ENCODE results near the gene SH3D19.
A peak's percentile ranks its signal among the peaks of the same experiment; 100 is the strongest.
"Not testable (repeated sequence)": the region's sequence is repeated elsewhere in the genome, so short reads cannot be mapped to it uniquely, and the experiment has no call there.

The SH3D19 gene

DNA sequence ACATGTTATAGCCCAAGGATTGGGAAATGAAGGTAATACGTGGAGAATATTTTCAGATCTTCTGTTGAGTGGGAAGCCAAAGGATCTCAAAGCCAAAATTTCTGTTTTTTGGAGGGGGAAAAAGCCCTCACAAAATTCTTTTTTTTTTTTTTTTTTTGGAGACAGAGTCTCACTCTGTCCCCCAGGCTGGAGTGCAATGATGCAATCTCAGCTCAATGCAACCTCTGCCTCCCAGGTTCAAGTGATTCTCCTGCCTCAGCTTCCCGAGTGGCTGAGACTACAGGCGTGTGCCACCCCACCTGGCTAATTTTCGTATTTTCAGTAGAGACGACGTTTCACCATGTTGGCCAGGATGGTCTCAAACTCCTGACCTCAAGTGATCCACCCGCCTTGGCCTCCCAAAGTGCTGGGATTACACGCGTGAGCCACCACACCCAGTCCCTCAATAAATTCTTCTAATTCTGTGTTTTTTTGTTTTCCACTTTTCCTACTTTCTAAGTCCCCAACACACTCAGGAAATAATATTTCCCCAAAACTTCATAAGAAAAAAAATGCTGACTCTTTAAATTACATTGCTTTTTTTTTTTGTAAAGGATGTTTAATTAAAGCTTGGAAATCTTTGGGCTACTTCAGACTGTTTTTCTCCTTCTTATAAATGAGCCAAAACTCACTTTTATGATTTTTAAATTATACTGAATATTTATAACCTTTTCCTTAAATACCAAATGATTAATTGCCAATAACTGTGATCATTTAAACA lies 174.4 kb downstream of the SH3D19 start:
- no peak for DNase-seq (ENCODE audit: low read depth)

DNA sequence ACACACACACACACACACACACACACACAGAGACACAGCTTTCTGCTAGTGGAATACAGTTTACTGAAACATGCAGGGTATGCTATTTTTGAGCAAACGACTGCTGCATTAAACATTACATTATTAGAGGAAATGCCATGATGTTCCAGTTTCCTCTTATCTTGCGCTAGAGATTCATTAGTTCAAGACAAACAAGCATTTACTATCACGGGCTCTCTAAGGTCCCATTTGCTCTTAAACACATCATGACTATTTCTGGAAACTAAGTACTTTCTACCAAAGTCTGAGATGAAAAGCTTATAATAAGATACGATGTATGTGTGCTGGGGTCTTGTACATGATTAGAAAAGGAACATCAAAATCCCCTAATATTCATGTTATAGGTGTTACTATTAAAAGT lies 177.1 kb downstream of the SH3D19 start:
- DNase-seq (ENCODE audit: low read depth), result no peak

DNA sequence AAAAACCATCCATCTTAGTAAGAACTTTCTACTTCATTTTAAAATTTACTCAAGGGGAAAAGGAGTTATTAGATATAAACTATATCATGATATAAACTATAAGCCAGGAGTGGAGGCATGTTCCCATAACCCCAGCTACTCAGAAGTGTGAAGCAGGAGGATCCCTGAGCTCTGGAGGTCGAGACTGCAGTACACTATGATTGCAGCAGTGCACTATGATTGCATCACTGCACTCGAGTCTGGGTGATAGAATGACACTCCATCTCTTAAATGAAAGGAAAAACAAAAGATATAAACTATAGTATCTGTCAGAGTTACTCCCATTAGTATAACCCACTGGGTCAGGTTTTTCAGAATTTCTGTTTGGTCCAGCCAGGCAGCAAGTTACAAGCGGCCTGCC lies 178.4 kb downstream of the SH3D19 start:
- DNase-seq (ENCODE audit: low read depth), result no peak

DNA sequence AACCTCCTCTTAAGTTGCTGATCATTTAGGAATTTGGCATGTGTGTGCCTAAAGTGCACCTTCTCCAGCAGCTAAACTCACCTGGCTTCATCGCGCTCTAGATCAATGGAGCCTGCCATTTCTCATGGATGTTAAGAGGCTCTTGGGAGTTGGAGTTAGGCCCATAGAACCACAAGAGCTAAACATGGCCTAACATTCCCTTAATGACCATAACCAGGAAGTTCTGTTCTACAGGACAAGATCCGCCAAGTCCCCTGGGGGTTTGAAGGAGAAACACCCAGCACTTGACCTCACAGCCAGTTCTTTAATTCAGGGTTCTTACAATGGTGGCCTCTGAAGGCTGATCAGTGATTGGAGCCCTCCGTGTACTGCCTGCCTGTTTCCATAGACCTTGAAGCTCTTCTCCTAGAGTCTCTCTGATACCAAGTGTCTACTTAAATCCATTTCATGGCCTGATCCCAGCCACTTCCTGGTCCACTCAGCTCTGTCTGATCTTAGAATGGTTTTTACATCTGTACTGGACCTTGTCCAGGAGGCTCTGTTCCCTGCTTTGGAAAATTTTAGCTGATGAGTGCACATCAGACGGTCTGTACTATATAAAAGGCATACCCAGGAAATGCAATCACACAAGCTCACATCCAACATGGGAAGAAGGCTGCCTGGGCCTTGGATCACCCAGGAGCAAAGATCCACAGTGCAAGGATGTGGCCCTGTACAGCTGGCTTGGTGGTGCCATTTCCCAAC lies 180.9 kb downstream of the SH3D19 start:
- DNase-seq (ENCODE audit: low read depth), result no peak

GRCh38 chr4:151143811-151144210 lies 181.6 kb downstream of the SH3D19 start:
- DNase-seq (ENCODE audit: low read depth), result no peak

DNA sequence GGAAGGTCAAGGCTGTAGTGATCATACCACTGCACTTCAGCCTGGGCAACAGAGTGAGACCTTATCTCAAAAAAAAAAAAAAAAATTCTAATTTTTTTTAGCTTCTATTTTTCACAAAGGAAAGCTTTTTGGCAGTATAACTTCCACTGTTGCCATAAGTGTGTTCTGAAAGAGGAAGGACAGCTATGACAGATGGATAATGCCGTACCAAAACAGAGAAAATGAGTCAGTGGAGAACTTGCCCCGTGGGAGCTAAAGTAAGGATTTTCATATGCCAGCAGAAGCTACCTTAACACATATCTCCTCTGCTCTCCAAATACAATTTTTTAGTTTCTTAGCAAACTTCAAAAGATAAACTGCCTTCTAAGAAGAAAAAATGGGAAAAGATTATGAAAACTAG lies 182.2 kb downstream of the SH3D19 start:
- no peak for DNase-seq (ENCODE audit: low read depth)

DNA sequence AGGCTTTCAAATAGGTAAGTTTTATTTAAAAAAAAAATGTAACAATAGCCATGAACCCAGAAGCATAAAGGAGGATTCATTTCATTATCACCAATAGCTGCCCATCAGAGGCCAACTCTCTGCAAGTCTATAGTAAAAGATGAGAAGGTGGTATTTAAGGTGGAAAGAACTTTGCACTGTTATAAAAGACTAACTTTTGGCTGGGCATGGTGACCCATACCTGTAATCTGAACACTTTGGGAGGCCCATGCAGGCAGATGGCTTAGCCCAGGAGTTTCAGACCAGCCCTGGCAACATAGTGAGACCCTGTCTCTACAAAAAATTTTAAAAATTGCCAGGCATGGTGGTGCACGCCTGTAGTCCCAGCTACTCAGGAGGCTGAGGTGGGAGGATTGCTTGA lies 182.6 kb downstream of the SH3D19 start:
- DNase-seq (ENCODE audit: low read depth), result no peak

GRCh38 chr4:151139814-151140213 lies 185.6 kb downstream of the SH3D19 start:
- no peak for DNase-seq (ENCODE audit: low read depth)

GRCh38 chr4:151136048-151136447 lies 189.4 kb downstream of the SH3D19 start:
- not testable (repeated sequence) for DNase-seq (ENCODE audit: low read depth)

- DNase-seq (ENCODE audit: low read depth), result no peak
Observed at GRCh38 chr4:151133311-151133710, 192.1 kb downstream of the SH3D19 start.

- DNase-seq (ENCODE audit: low read depth), result no peak
Observed at GRCh38 chr4:151129796-151130195, 195.6 kb downstream of the SH3D19 start.

DNA sequence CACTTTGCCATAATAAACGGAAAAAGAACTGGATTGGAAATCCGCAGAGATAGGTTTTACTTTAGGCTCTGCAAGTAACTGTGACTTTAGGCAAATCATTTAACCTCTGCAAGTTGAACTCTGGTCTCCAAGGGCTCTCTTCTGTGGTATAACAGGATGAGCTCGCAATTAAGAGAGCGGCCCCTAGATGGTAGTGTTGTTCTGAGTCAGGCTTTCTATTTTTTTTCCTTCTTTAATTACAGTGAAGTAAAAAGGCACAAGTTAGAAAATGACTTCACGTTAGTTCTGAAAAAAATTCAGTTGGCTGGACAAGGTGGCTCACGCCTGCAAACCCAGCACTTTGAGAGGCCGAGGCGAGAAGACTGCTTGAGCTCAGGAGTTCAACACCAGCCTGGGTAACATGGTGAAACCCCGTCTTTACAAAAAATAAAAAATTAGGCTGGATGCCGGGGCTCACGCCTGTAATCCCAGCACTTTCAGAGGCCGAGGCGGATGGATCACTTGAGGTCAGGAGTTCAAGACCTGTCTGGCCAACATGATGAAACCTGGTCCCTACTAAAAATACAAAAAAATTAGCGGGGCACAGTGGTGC lies 207.9 kb downstream of the SH3D19 start:
- no peak for DNase-seq (ENCODE audit: low read depth)

- no peak for DNase-seq (ENCODE audit: low read depth)
Observed at GRCh38 chr4:151114986-151115385, 210.4 kb downstream of the SH3D19 start.

DNA sequence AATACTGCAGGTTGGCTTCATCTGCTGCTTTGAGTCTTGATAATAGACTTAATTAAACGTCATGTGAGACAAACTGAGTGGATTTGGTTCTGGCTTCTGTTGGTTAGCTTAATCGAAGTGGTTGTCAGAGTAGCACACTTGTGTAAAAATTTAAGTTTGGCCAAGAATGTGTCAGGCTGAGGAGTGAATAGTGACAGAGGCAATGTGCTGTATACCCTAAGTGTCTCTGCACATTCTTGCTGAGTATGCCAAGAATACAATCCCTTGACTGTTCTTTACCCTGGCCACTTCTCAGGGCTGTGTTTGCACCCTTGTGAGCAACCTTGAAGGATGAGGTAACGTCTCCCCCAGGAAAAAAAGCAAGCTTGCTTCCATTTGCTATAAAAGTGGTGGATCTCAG lies 211.1 kb downstream of the SH3D19 start:
- DNase-seq (ENCODE audit: low read depth), result no peak

DNA sequence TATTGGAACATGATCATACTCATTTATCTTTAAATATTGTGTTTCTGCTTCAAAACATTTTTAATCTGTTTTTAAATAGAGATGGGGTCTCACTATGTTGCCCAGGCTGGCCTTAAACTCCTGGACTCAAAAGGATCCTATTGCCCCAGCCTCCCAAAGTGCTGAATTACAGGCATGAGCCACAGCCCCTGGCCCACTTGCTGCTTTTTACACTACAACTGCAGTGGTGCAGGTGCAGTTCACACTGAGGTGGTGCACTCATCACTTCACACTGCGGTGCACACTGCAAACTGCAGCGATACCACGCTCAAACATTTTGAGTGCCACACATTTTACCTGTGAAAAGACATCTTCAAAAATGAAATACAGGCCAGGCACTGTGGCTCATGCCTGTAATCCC lies 215.2 kb downstream of the SH3D19 start:
- no peak for DNase-seq (ENCODE audit: low read depth)

- DNase-seq (ENCODE audit: low read depth), result no peak
Observed at GRCh38 chr4:151107063-151107462, 218.3 kb downstream of the SH3D19 start.

DNA sequence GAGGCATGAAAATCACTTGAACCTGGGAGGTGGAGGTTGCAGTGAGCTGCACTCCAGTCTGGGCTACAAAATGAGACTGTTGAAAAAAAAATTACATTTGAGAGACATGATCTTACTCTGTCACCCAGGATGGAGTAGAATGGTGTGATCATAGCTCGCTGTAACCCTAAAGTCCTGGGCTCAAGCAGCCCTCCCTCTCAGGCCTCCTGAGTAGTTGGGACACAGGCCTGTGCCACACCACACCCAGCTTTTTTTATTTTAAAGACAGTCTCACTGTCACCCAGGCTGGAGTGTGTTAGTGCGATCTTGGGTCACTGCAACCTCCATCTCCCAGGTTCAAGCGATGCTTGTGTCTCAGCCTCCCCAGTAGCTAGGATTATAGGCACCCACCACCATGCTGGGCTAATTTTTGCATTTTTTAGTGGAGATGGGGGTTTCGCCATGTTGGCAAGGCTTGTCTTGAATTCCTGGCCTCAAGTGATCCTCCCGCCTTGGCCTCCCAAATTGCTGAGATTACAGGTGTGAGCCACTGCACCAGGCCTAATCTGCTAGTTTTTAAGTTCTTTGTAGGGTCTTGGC lies 219.9 kb downstream of the SH3D19 start:
- DNase-seq (ENCODE audit: low read depth), result no peak

DNA sequence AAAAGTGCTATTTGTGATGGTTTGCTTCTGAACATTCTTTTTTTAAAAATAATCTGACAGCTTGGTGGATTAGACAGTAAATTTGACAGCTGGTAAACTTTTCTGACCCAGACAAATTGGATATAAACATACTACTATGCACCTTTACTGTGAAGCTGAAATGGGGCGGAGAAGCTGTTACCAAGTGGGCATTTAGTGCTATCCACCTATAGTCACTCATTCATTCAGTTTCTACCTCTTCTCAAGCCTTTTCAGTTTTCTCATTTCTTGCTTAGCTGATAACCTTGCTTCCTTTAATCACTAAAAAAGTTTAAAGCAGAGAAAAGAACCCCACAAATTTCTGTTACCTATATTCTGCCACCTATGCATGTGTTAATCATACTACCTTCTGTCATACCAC lies 220.8 kb downstream of the SH3D19 start:
- DNase-seq (ENCODE audit: low read depth), result no peak

DNA sequence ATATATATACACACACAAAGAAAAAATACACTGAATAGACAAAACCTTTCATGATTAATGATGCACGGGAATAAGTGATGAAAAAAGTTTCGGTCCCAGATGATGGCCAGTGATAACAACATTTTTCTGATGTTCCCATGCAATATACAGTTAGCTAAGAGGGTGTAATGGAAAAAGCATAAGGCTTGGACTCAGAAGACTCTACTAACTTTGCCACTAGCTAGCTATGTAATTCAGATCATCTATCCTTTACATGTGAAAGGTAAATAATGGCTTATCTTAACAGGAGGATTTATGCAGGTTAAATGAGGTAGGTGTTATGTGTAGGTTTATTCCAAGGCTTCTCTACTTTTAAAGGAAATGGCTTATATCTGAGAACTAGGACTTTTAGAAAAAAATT lies 221.6 kb downstream of the SH3D19 start:
- DNase-seq (ENCODE audit: low read depth), result no peak

DNA sequence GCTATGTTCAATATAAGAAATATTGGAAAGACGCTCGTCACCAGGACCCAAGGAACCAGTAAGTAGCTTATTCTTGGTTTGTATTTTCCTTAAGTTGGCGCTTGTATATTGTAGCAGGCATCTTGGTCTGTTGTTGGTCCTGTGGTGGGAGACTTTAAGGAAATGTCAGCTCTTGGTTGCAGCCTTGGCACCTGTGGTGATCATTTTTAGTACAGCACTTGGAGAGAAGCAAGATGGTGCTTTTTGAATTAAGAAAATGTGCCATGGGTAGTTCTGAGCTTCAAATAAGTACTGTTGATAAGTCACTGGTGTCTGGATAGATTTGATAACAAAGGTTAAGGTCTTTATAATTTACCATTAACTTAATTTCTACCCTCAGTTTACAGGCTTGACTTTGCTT lies 224.9 kb downstream of the SH3D19 start:
- DNase-seq (ENCODE audit: low read depth), result no peak

- DNase-seq (ENCODE audit: low read depth), result no peak
Observed at GRCh38 chr4:151099976-151100417, 225.4 kb downstream of the SH3D19 start.

- peak; percentile 96 for DNase-seq (ENCODE audit: low read depth)
Observed at GRCh38 chr4:151099229-151099975, 226.0 kb downstream of the SH3D19 start, which contains the start of gene RPS3A. TSS of gene RPS3A (plus strand) at chr4:151099628. CDS start at chr4:151099653, 25 bp downstream.

Data from stimulated activated CD8-positive, alpha-beta memory T cell treated with anti-CD3 and anti-CD28 coated beads, Interleukin-15, amount 100 ng/mL, for 24 hours (primary cell).